Measurements from ENCODE around the gene ARV1.
"Not testable (repeated sequence)": the region's sequence is repeated elsewhere in the genome, so short reads cannot be mapped to it uniquely, and the experiment has no call there.

Gene ARV1

DNA sequence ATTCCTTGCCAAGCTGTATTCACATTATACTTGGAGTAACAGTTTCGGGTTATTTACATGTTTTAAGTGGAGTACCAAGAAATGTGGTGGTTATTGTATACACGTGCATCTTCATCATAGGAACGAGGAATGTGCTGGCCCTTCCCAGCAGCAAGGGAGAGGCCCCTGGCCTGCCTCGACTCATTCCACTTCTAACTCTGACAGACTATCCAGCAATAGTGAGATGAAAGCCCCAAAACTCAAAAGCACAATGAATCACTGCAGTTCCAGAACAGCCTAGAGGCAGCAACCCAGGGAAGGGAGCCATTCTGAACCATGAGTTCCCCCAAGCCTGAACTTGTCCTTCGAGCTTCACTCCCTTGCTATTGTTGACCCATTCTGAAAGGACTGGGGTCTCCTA lies 38.1 kb downstream of the ARV1 start:
- Histone ChIP-seq H2AFZ (ENCODE audit: low read length, unreplicated experiment) (no peak overlapping the region), H3K27ac (ENCODE audit: low read depth, low read length) (no peak overlapping the region), H3K79me2 (ENCODE audit: control insufficient read depth, insufficient read depth, low read length, unreplicated experiment) (no peaks in the 10 kb centered on the region), H3K27me3 (ENCODE audit: insufficient read depth, low read length) (peaks cover 6% of the 10 kb centered on the region; the same call in 1 of the 2 replicates), H3K4me1 (ENCODE audit: control insufficient read depth, insufficient read depth, low read length, unreplicated experiment) (no peaks in the 10 kb centered on the region), H3K36me3 (ENCODE audit: insufficient read depth, low read length) (no peaks in the 10 kb centered on the region), H3K4me3 (ENCODE audit: low read depth, low read length) (no peak overlapping the region)

DNA sequence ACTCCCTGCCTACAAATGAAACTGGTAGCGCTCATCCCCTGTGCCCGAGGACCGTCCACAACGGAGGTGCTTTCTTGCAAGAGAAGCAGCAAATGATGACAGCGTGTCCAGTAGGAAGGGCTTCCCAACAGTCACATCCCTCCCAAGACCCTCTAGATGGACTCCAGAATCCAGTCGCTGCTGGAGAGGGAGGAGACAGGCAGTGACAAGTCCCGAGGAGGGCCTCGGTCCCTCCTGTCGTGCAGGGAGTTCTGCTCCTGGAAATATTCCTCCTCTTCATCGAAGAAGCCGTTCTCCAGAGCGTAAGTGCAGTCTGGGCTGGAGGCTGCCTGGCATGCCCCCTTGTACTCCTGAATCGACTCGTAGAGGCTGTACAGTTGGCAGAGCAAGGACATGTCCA lies 40.8 kb downstream of the ARV1 start:
- H3K4me3 ChIP-seq (ENCODE audit: low read depth, low read length) = no peak overlapping the region

DNA sequence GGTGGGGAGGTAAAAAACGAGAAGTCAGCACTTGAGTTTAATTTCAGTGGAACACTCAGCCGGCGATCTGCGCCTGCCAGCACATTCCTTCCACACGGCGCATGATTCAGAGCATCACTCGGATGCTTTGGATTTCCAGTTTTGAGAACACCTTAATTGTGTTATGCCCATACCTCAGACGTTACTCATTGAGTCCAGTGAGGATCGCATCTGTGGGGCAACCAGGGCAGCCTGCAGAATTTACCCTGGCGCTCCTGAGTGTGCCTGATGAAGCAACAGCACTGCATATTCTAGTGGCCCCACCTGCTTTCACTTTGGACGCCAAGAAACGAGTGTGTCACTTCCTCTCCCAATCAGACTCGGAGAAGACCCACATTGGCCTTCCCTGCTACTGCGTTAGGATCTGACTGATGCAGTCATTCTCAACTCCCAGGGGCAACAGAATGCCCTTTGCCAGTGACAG lies 41.3 kb downstream of the ARV1 start:
- Histone ChIP-seq H3K79me2 (ENCODE audit: control insufficient read depth, insufficient read depth, low read length, unreplicated experiment) (no peaks in the 10 kb centered on the region), H2AFZ (ENCODE audit: low read length, unreplicated experiment) (no peak overlapping the region), H3K4me3 (ENCODE audit: low read depth, low read length) (no peak overlapping the region)

More for the DNA sequence above, 40.8 kb downstream of the ARV1 start:
- H3K79me2 ChIP-seq (ENCODE audit: control insufficient read depth, insufficient read depth, low read length, unreplicated experiment) = no peaks in the 10 kb centered on the region
- H3K27me3 ChIP-seq (ENCODE audit: insufficient read depth, low read length) = no peaks in the 10 kb centered on the region
- H3K27ac ChIP-seq (ENCODE audit: low read depth, low read length) = no peak overlapping the region
- H3K4me1 ChIP-seq (ENCODE audit: control insufficient read depth, insufficient read depth, low read length, unreplicated experiment) = no peaks in the 10 kb centered on the region
- H2AFZ ChIP-seq (ENCODE audit: low read length, unreplicated experiment) = no peak overlapping the region
- no peaks in the 10 kb centered on the region for H3K36me3 ChIP-seq (ENCODE audit: insufficient read depth, low read length)

DNA sequence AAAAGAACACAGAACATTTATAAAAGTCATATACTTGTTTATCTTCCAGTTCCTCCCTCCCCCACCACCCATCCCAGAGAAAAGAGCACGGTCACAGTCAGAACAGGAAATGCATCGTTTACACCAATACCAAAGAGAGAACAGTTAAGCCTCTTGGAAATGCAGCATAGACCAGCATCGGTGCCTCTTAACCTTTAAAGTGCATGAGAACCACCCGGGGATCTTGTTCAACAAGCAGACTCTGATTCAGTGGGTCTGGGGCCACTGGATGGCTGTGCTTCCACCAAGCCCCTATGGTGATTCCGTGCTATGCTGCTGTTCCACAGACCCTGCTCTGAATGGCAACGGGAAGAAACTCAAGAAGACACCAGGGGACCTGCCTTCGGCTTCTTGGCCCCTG lies 41.9 kb downstream of the ARV1 start:
- Histone ChIP-seq H3K27me3 (ENCODE audit: insufficient read depth, low read length) (no peaks in the 10 kb centered on the region), H3K36me3 (ENCODE audit: insufficient read depth, low read length) (no peaks in the 10 kb centered on the region), H3K79me2 (ENCODE audit: control insufficient read depth, insufficient read depth, low read length, unreplicated experiment) (no peaks in the 10 kb centered on the region), H3K4me1 (ENCODE audit: control insufficient read depth, insufficient read depth, low read length, unreplicated experiment) (no peaks in the 10 kb centered on the region), H3K27ac (ENCODE audit: low read depth, low read length) (no peak overlapping the region), H3K4me3 (ENCODE audit: low read depth, low read length) (no peak overlapping the region), H2AFZ (ENCODE audit: low read length, unreplicated experiment) (no peak overlapping the region)

More for the DNA sequence above, 41.3 kb downstream of the ARV1 start:
- H3K27me3 ChIP-seq (ENCODE audit: insufficient read depth, low read length) = no peaks in the 10 kb centered on the region
- no peak overlapping the region for H3K27ac ChIP-seq (ENCODE audit: low read depth, low read length)
- H3K36me3 ChIP-seq (ENCODE audit: insufficient read depth, low read length) = no peaks in the 10 kb centered on the region
- H3K4me1 ChIP-seq (ENCODE audit: control insufficient read depth, insufficient read depth, low read length, unreplicated experiment) = no peaks in the 10 kb centered on the region

DNA sequence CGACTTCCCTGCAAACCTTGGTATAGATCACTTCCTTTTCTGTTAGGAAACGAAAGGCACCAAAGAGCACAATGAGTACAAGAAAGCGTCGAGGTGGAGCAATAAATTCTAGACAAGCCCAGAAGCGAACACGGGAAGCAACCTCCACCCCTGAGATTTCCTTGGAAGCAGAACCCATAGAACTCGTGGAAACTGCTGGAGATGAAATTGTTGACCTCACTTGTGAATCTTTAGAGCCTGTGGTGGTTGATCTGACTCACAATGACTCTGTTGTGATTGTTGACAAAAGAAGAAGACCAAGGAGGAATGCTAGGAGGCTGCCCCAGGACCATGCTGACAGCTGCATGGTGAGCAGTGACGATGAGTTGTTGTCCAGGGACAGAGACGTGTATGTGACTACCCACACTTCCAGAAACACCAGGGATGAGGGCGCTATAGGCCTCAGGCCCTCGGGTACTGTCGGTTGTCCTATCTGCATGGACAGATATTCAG lies 42.7 kb downstream of the ARV1 start:
- no peak overlapping the region for H3K27ac ChIP-seq (ENCODE audit: low read depth, low read length)
- no peak overlapping the region for H3K4me3 ChIP-seq (ENCODE audit: low read depth, low read length)
- H3K36me3 ChIP-seq (ENCODE audit: insufficient read depth, low read length) = no peaks in the 10 kb centered on the region
- H3K4me1 ChIP-seq (ENCODE audit: control insufficient read depth, insufficient read depth, low read length, unreplicated experiment) = no peaks in the 10 kb centered on the region
- H3K79me2 ChIP-seq (ENCODE audit: control insufficient read depth, insufficient read depth, low read length, unreplicated experiment) = no peaks in the 10 kb centered on the region
- H3K27me3 ChIP-seq (ENCODE audit: insufficient read depth, low read length) = no peaks in the 10 kb centered on the region
- H2AFZ ChIP-seq (ENCODE audit: low read length, unreplicated experiment) = no peak overlapping the region

DNA sequence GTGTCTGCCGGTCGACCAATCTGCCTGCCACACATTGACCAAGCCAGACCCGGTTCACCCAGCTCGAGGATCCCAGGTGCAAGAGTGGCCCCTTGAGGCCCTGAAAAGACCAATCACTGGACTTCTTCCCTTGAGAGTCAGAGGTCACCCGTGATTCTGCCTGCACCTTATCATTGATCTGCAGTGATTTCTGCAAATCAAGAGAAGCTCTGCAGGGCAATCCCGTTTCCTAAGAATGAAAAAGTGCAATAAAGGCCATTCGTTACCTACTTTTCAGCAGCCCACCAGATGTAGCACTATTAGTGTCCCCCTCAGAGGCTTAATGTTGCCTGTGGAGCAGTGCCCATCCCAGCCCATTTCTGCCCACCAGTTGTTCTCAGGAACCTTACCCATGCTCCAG lies 43.6 kb downstream of the ARV1 start:
- H3K27me3 ChIP-seq (ENCODE audit: insufficient read depth, low read length); H3K4me1 ChIP-seq (ENCODE audit: control insufficient read depth, insufficient read depth, low read length, unreplicated experiment); H3K27ac ChIP-seq (ENCODE audit: low read depth, low read length); H3K36me3 ChIP-seq (ENCODE audit: insufficient read depth, low read length); H3K4me3 ChIP-seq (ENCODE audit: low read depth, low read length); H3K79me2 ChIP-seq (ENCODE audit: control insufficient read depth, insufficient read depth, low read length, unreplicated experiment); H2AFZ ChIP-seq (ENCODE audit: low read length, unreplicated experiment): not testable (repeated sequence)

DNA sequence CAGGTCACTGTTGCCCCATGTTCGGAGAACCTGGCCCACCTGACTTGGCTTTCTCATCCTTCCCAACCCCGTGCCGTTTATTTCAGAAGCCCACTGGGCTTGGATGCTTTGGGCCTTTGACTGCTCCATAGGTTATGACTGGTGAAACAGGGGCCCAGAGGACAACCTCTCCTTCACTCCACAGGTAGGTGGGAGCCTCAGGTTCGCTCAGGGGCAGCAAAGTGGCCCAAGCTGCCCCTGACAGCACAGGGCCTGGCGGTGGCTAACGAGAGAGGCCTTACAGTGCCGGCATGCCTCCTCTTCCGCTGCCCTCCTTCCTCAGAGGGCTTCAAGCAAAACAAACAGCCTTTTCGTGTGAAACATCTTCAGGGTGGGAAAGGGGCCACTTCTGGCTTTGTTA lies 44.3 kb downstream of the ARV1 start:
- Histone ChIP-seq H3K27ac (ENCODE audit: low read depth, low read length) (no peak overlapping the region), H3K79me2 (ENCODE audit: control insufficient read depth, insufficient read depth, low read length, unreplicated experiment) (no peaks in the 10 kb centered on the region), H2AFZ (ENCODE audit: low read length, unreplicated experiment) (no peak overlapping the region), H3K36me3 (ENCODE audit: insufficient read depth, low read length) (no peaks in the 10 kb centered on the region), H3K4me1 (ENCODE audit: control insufficient read depth, insufficient read depth, low read length, unreplicated experiment) (no peaks in the 10 kb centered on the region), H3K4me3 (ENCODE audit: low read depth, low read length) (no peak overlapping the region), H3K27me3 (ENCODE audit: insufficient read depth, low read length) (no peaks in the 10 kb centered on the region)

DNA sequence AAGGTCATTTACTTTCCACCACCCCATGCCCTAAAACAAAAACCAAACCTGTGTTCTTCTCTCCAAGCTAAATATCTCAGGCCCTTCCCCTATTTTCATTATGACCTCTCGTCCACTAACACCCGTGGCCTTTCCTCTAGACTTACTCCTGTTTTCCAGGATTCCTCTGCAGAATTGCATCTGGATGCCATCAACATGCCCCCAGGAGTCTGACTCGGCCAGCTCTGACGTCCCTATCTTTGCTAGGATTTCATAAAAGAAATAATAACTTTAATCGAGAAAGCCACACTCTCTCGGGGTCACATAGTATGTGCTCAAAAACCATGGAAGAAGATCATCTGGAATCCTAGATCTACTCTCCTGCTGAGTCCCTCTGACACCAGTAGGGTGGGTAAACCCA lies 47.7 kb downstream of the ARV1 start:
- Histone ChIP-seq H3K27ac (ENCODE audit: low read depth, low read length) (no peak overlapping the region), H3K4me1 (ENCODE audit: control insufficient read depth, insufficient read depth, low read length, unreplicated experiment) (no peaks in the 10 kb centered on the region), H3K4me3 (ENCODE audit: low read depth, low read length) (no peak overlapping the region), H3K27me3 (ENCODE audit: insufficient read depth, low read length) (no peaks in the 10 kb centered on the region), H3K79me2 (ENCODE audit: control insufficient read depth, insufficient read depth, low read length, unreplicated experiment) (no peaks in the 10 kb centered on the region), H3K36me3 (ENCODE audit: insufficient read depth, low read length) (no peaks in the 10 kb centered on the region), H2AFZ (ENCODE audit: low read length, unreplicated experiment) (no peak overlapping the region)

DNA sequence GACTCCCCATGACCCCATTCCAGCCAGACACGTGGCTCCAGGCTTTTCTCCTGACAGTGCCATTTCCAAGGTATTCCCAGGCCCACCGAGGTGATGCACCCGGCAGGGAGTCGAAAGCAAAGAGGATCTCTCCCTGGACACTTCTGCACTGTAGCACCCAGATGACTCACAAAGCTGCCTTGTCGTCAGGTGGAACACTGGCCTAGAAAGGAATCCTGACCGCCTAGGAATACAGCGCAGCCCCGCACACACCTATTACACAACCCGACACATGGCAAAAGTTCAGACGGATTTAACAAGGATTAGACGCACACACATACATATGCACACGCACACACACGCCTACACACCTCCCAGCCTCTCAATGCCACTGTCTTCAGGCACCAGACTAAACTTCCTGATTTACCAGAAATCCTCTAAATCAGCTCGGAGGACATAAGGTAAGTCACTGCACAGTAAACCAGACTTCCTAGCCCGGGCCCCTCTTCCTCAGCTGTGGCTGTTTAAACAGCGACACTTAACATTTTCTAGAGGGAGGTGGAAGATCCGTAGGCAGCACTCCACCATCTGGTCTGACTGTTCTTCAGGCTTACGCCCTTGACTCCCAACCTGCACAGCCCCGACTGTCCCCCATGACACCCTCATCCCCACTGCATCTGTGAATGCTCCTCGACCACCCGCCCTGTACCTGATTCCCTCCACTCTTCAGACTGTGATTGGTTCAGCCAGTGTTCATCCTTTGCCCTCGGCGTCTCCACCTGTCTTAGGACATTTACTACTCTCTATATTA lies 48.4 kb downstream of the ARV1 start:
- no peaks in the 10 kb centered on the region for H3K4me1 ChIP-seq (ENCODE audit: control insufficient read depth, insufficient read depth, low read length, unreplicated experiment)
- H3K27ac ChIP-seq (ENCODE audit: low read depth, low read length) = no peak overlapping the region
- H3K36me3 ChIP-seq (ENCODE audit: insufficient read depth, low read length) = no peaks in the 10 kb centered on the region
- no peaks in the 10 kb centered on the region for H3K27me3 ChIP-seq (ENCODE audit: insufficient read depth, low read length)
- no peak overlapping the region for H3K4me3 ChIP-seq (ENCODE audit: low read depth, low read length)
- no peaks in the 10 kb centered on the region for H3K79me2 ChIP-seq (ENCODE audit: control insufficient read depth, insufficient read depth, low read length, unreplicated experiment)
- H2AFZ ChIP-seq (ENCODE audit: low read length, unreplicated experiment) = no peak overlapping the region

DNA sequence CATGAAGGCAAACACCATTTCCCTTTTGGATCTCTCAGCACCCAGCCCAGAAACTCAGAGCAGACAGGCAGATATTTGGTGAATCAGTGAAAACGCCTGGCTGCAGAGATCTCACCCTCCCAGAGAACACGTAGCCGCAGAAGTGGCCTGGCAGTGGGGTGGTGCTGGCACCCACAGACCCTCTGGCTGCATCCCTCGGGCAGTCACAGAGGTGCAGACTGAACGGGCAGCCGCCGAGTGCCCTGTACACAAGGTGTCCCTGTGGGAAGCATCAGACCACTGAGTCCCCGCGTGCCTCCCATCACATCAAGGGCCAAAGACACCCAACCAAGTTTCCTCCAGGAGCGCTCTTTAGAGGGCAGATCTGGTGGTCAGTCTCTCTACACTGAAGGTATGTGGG lies 49.1 kb downstream of the ARV1 start:
- Histone ChIP-seq H3K79me2 (ENCODE audit: control insufficient read depth, insufficient read depth, low read length, unreplicated experiment) (no peaks in the 10 kb centered on the region), H3K27me3 (ENCODE audit: insufficient read depth, low read length) (no peaks in the 10 kb centered on the region), H3K36me3 (ENCODE audit: insufficient read depth, low read length) (no peaks in the 10 kb centered on the region), H3K27ac (ENCODE audit: low read depth, low read length) (no peak overlapping the region), H3K4me3 (ENCODE audit: low read depth, low read length) (no peak overlapping the region), H2AFZ (ENCODE audit: low read length, unreplicated experiment) (no peak overlapping the region), H3K4me1 (ENCODE audit: control insufficient read depth, insufficient read depth, low read length, unreplicated experiment) (no peaks in the 10 kb centered on the region)

DNA sequence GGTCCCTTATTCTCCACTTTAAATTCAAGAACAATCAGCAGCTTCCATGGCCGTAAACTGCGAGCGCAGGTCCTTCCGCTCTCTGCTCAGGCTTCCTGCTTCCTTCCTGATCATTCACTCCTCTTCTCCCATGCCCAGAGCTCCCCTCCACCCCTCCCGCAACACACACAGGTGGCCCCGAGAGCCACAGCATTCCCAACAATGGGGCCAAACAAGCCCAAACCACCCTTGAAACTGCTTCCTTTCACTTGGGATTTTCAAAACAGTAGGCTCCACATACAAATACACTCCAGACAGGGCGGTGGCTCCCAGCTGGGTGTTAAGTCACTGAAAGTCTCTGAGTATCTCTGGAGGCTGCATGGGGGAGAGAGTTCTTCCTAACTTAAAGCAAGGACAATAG lies 49.8 kb downstream of the ARV1 start:
- no peaks in the 10 kb centered on the region for H3K79me2 ChIP-seq (ENCODE audit: control insufficient read depth, insufficient read depth, low read length, unreplicated experiment)
- H3K36me3 ChIP-seq (ENCODE audit: insufficient read depth, low read length) = no peaks in the 10 kb centered on the region

More for the DNA sequence above, 49.8 kb downstream of the ARV1 start:
- Histone ChIP-seq H2AFZ (ENCODE audit: low read length, unreplicated experiment) (no peak overlapping the region), H3K4me3 (ENCODE audit: low read depth, low read length) (no peak overlapping the region), H3K4me1 (ENCODE audit: control insufficient read depth, insufficient read depth, low read length, unreplicated experiment) (no peaks in the 10 kb centered on the region), H3K27me3 (ENCODE audit: insufficient read depth, low read length) (no peaks in the 10 kb centered on the region), H3K27ac (ENCODE audit: low read depth, low read length) (no peak overlapping the region)

Measured in ACC112 (cell line).